Activated CD4-positive, alpha-beta T cell treated with anti-CD3 and anti-CD28 coated beads for 24 hours (primary cell): Measurements from ENCODE around the gene NMT2.

Experiments used
- DNase-seq, 2 donors: peaks; one replicate each; pipeline ENCODE4 v3.0.0-alpha.2; 2020; ENCODE audit warnings: low read depth in 2 of 2

NMT2 gene

DNA sequence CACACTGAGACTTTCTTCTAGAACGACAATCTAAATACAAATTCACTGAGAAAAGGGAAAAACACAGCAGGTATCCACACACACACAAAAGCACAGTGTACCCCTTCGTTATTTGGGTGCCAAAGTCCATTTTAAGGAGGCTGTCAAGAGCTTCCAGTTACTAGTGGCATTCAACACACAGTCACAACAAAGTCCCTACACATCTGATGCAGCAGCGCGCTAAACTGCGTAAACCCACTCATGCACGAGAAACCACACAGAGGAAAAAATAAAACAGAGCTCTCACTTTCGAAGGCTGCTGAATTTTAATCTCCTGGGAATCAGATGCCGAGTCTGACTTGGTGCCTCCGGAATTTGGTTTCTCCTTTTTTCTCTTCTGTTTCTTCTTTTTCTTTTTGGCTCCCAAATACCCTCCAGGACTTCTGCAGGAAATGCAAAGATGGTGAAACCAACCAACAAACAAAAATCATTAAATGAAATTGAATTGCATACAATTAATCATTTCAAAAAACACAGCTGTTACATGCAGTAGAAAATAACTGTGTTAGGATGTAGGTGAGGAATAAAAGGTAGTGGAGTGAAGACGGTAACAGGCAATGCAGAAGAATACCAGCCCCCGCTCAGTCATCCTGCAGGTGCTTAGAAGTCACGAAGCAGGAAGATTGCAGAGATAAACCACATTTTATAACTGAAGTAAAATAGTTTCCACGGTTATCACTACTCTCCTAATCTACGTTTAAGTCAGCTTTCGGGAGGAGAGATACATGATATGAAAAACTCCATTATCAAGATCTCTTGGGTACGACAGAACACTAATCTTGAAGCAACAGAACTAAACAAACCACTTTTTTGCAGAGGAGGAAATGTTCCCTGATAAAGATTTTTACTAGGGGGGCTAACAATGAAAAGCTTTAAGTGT lies 27.1 kb downstream of the NMT2 start:
- peak; percentile 18 for DNase-seq

DNA sequence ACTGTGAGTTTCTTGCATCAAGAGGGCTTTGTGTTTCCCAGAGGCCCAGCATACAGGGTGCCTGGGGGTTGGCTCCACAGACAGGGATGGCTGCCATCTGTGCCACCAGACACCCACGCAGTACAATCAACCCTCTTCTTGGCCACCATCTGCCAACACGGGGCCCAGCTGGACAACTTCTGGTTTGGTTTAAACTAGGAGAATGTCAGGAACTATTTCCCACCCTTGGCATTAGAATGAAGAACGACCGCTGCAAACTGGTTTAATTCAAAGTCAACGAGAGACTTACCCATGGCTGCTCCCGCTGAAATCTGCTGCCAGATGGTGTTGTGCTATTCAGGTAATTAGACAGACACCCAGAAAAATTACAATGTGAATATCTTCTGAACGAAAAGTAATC lies 27.8 kb downstream of the NMT2 start:
- DNase-seq = no peak

DNA sequence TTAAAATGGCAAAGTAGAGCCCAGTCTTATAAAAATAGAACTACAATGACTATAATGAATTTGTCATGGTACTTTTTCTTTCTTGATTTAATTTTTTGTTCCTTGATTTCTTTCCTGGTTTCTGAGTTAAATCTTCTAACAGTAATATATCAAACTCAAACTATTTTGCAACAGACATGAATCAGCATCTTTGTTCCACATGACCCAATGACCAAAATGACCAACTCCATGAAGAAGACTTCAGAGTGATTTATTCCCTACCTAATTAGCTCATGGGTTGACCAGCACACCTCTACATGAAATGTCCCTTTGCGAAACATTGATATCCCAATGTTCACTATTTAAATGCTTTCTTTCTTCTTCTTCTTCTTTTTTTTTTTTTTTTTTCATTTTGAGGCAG lies 30.9 kb downstream of the NMT2 start:
- no peak for DNase-seq

DNA sequence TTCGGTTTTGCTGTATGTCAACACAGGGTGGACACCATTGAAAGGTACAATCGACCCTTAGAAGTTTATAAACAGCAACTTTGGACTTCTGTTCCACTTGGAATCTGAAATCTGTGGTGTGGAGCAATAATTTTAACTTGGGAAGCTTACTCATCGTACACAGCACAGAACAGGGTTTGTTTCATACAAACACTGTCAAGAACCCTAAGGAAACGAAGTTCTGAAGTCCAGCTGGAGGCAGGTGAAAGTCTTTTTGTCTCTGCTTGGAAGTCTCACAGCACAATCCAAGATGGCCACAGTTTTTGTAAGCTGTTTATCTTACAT lies 31.5 kb downstream of the NMT2 start:
- DNase-seq = no peak

DNA sequence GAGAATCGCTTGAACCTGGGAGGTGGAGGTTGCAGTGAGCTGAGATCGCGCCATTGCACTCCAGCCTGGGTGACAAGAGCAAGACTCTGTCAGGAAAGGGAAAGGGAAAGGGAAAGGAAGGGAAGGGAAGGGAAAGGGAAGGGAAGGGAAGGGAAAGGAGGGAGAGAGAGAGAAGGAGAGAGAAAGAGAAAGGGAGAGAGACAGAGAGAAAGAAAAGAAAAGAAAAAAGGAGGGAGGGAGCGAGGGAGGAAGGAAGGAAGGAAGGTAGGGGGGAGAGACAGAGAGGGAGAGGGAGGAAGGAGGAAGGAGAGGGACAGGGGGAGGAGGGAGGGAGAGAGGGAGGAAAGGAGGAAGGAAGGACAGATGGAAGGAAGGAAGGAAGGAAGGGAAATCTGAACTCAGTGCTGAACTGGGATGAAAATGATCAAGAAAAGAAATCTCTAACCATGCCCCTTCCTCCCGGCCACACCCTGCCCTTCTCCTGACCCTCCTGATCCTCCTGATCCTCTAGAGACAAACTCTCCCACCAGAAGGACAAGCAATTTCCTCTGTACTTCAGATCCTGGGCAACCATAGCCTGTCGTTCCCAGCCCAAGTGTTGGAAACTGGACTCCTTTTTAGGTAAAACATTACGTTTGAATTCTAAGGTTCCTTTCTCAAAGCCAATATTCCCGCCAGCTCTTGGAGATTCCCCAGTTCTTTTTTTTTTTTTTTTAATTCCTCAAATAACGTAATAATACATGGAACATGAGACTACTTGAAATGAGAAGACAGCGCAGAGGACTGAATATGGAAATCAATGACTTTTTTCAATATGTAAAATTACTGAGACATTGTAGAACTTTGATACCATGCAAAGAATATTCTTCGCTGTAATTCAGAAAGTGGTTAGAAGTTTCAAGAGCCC lies 32.1 kb downstream of the NMT2 start:
- no peak for DNase-seq

DNA sequence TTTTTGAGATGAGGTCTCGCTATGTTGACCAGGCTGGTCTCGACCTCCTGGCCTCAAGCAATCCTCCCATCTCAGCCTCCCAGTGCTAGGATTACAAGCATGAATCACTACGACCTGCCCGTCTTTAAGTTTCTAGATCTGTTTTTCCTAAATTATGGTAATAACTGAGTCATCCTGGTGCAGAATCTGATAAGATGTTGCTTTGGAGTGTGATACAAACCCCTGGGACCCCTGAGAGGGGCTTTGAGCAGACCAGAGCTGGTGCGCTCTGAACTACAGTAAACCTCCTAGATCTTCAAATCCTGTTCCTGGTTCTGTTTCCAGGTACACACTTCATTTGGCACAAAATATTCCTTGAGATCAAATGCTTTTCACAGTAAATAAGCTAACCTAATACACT lies 37.2 kb downstream of the NMT2 start:
- DNase-seq = no peak

DNA sequence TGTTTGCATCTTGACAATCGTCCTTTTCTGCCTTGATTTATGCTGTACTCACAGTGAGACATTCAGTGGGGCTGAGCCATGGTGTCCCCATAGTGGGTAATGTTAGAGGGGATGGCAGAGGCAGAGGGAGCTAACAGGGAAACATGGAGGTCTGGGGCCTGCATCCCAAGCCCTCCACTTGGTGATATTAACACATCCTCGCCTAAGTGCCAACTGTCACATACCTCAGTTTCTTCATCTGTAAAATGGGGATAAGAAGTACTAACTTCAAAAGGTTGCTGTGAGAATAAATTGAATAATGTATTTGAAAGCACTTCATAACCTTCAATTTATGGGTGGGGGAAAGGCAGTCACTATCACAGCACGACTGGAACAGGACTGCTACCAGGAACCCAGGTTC lies 43.6 kb downstream of the NMT2 start:
- no peak for DNase-seq

DNA sequence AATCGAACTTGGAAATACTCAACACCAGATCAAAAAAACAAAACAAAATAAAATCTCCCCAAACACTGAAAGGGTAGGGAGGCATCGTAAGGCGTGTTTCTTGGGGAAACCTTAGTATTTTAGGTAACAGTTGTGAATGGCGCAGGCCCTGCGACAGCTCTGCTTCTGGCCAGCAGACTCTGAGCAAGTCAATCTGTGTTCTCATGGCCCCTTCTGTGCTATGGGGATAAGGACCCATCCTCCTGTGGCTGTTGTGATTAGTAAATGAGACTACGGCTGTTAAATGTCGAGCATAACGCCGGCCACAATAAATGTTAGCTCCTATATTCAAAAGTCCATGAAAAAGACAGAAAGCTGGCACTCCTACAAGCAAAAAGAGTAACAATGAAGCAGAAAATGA lies 44.3 kb downstream of the NMT2 start:
- DNase-seq = no peak

DNA sequence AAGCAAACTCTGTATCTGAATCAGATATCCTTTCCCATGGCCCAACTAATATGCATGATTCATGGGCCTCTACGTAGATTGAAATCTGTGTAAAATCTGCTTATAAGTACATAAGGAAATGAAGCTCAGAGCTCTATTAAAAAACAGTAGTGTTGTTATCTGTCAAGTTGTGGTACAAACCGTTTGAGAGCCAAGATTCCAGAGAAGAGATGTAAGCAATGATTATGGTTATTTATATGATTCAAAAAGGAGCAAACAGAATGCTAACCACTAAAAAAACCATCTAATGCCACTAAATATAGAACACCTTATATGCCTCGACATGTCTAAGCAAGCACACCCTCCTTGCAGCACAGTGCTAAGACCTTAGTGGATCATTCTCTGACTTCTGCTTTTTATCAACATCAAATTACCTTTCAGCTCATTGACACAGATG lies 44.7 kb downstream of the NMT2 start:
- no peak for DNase-seq

DNA sequence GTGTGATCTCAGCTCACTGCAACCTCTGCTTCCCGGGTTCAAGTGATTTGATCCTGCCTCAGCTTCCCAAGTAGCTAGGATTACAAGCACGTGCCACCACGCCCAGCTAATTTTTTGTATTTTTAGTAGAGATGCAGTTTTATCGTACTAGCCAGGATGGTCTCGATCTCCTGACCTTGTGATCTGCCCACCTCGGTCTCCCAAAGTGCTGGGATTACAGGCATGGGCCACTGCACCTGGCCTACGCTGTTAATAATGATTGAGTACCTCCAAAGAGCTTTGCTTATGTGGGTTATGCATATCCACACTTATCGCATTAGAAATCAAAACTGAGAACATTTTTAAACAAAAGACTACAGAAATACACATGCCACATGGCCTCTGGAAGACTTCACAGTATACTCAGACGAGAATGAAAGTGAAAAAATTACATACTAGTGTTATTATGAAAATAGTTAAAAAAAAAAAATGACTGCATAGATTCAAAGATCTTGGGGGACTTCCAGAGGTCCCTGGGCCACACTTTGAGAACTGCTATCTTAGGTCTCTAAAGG lies 45.9 kb downstream of the NMT2 start:
- no peak for DNase-seq

DNA sequence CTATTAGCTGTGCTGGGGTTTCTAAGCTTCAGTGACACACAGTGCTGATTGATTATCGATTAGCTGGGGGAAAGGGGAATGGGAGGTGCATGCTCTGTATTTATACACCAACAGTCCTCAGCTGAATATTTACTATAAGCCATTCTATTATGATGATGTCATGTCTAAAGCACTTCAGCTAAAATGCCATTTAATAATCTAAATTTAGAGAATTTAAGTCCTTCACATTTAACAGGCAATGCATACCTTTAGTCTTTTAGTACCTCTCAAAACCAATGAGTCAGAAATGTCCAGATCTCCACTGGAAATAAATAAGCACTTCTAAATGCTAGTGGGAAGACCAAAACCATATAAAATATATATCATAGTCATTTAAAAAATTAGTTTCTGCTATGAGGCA lies 46.8 kb downstream of the NMT2 start:
- DNase-seq = no peak

DNA sequence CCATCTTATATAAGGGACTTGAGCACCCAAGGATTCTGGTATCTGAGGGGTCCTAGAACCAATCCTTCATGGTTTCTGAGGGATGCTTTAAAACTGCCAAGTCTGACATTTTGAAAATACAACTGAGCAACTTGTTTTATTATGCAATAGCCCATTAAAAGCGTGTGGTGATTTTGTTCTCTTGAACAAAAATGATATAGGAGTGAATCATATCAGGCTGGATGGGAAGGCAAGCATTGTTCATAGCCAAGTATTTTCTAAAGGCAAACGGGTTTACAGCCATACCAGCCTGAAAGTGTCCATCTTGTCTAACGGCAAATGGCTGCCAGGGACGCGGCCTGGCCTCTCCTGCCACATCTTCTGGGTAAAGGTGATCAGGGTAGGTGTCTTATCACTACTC lies 48.0 kb downstream of the NMT2 start:
- DNase-seq = no peak

DNA sequence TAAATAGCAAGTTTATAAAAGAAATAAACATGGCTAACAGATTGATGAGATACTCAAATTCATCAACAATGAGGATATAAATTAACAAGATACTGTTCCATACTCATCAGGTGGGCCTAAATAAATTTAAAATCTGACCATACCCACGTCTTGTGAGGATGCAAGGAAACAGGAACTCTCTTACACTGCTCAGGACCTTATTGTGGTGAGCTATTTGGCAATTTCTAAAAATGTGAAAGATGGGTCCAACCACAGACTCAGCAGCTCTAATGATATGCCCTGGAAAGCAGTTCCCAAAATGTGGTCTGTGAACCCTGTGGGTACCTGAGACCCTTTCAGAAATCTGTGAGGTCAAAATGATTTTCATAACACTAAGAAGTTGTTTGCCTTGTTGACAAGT lies 49.9 kb downstream of the NMT2 start:
- no peak for DNase-seq

DNA sequence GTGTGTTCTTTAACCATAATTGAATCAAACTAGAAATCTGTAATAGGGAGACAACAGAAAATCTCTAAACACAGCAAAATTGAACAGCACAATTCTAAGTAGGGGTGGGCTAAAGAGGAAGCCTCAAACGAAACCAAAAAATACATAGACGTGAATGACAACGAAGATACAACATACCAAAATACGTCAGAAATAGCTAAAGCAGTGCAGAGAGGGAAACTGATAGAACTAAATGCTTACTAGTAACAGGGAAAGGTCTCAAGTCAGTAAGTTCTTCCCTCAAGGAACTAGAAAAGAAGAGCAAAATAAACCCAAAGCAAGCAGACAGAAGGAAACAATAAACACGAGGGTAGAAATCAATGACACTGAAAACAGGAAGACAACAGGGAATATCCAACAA lies 52.3 kb downstream of the NMT2 start:
- no peak for DNase-seq

DNA sequence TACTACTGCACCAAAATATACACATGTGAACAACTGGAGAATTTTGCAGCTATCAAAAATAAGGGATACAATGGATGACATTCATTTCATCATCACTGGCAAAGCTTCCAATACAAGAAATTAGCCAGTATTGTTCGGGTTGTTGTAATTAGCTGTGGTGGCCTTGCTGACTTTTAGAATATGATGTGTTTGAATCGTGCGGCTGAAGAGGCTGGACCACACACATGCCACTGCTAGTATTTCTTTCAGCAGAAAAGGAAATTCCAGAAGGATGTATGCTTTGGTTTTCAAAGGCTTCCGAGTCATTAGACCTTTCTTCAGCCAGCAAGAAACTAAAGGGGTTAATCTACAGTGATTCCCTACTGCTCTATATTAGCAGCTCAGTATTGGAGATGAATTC lies 54.7 kb downstream of the NMT2 start:
- no peak for DNase-seq

DNA sequence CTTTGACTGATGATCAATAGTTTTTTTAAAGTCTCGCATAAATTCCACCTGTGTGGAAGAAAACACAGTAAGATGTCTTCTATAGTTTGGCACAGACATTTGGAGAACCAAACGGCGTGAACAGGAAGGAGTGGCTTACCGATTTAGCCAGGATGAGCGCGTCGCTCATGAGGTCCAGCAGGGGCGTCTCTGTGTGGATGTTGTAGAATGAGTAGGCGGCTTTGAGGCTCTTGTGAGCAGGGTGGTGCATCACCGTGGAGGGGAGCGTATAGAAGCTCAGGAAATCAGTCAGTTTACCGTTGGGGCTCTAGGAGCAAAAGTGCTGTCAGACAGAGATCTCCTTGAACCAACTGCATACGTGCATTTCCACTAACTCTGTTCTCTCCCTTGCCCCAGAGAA lies 55.8 kb downstream of the NMT2 start:
- no peak for DNase-seq

DNA sequence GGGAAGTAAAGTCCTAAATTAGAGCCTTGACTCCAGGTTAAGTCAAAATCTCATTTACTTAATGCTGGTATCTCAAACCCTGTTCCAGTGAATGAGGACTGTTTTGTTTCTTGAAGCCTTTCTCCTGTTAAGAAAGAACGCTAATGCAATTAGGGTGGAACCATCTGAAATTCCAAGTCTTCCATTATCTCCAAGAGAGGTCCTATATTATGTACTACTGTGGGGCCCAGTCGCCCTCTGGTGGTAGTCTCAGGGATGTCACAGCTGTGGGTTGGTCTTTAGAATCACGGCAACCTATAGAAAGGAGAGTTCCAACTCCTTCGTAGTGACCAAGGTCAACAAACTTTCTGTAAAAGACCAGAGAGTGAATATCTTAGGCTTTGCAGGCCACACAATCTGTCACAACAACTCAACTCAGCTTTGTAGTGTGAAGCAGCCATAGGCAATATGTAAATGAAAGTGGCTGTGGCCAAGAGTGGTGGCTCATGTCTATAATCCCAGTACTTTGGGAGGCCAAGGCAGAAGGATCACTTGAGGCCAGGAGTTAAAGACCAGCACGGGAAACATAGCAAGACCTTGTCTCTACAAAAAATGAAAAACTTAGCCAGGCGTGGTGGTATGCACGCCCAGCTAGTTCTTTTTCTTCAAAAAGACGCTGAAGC lies 62.0 kb downstream of the NMT2 start:
- peak; percentile 54 to 58 for DNase-seq

DNA sequence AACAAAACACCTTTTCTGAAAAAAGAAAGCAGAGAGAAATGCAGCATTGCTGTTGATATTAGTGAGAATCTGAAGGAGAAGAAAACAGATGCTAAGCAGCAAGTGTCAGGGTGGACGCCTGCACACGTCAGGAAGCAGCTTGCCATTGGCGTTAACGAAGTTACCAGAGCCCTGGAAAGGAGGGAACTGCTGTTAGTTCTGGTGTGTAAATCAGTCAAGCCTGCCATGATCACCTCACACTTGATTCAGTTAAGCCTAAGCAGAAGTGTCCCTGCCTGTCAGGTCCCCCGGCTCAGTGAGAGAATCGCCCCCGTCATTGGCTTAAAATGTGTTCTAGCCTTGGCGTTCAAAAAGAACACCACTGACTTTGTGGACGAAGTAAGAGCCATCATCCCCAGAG lies 65.0 kb downstream of the NMT2 start:
- no peak for DNase-seq

DNA sequence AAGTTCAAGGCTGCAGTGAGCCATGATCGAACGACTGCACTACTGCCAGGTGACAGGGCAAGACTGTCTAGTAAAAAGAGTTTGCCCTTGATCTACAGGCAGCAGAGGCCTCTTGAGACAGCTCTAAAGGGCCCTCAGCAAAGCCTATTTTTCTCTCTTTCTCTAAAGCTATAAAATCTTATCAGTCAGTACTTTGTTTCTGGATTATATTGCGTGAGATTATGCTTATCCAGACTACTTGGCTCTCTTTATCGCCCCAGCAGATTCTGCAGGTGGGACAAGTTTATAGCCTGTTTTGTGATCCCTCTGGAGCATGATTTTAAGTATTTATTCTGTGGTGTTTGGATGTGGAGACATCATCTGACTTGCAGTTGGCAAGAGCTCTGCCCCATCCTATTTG lies 68.6 kb downstream of the NMT2 start:
- DNase-seq = no peak

DNA sequence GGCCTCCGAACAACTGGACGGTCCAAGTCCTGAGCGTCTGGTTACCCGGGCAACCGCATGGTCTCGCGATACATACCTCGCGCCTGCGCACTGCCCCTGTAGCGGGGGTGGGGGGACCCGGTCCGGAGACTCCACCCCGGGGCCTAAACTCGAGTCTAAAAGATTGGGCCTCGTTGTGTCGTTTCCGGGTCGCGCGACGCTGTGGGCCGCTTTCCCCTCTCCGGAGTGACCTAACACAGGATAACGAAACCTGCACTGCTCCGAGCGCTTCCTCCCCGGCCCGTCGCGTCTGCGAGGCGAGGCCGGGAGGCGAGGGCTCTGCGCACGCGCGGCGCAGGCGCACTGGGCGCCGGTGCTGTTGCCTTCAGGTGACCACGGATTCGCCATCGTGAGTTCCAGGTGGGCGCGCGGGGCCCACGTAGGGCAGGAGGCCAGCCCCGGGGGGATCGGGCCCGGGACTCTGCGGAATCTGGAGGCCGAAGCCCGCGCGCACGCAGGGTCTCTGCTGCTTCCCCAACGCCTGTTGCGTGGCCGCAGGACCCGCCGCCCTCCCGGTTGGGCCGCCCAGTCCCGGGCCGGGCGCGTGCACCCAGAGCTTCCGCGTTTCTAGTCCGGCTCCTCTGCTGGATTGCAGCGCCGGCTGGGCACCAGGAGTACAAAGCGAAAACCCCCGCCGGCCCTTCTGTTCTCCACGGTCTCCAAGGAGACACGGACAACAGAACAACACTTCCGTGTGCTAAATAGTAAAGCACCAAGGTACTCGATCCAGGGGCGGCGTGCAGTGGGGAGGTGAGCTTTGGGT lies 71.3 kb downstream of the NMT2 start, which contains the start of gene RPP38:
TSS of gene RPP38 (plus strand) at position 345 of the 802 bp plus-strand sequence. CDS start 5,960 bp downstream, outside the sequence.
- DNase-seq = peak; percentile 92 to 95

DNA sequence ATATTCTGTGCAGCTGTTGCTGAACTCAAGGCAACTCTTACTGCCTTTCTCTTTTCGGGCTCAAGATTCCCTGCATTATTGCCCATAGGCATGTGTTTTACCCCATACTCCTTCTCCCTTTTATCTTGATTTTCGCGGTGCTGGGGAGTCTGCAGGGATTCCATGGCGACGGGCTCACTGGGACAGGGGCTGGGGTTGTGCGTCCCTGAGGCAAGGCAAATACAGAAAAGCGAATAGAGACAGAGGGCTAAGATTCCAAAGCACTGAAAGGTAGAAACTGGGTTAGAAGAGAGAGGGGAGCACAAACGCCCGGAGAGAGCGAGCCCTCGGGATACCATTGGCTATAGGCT lies 71.9 kb downstream of the NMT2 start:
- no peak for DNase-seq
